Activated CD8-positive, alpha-beta T cell treated with anti-CD3 and anti-CD28 coated beads for 36 hours (primary cell): ENCODE measurements around the gene DLG5. TPM values are rescaled to one million over a fixed set of nuclear protein-coding genes. Genes with fewer than 3 reads are reported as not detected.

ENCODE experiments used
- ATAC-seq: fragments of 200-7000 bp; cut with Tn5 transposase; one replicate; pipeline ENCODE4 v1.10.0; 2021; ENCODE audit warnings: mild to moderate bottlenecking, moderate library complexity
- CTCF ChIA-PET: fragments of 350-600 bp; sonication (Branson Sonifier 250); formaldehyde crosslinking; loops from one replicate; lab custom pipeline; 2021; ENCODE audit warnings: antibody characterized with exemption; lab: Charles Lee
- POLR2A ChIA-PET: fragments of 350-600 bp; sonication (Branson Sonifier 250); formaldehyde crosslinking; loops from one replicate; lab custom pipeline; 2021; ENCODE audit warnings: antibody characterized with exemption; lab: Charles Lee
- DNase-seq: peaks from one replicate; pipeline ENCODE4 v3.0.0-alpha.2; 2020
- H3K27ac Mint-ChIP-seq: one replicate; pipeline ENCODE4 v1.8.0; 2021; ENCODE audit warnings: mild to moderate bottlenecking, mixed read lengths
- H3K27me3 Mint-ChIP-seq: one replicate; pipeline ENCODE4 v1.8.0; 2021; ENCODE audit warnings: mixed read lengths
- H3K36me3 Mint-ChIP-seq: one replicate; pipeline ENCODE4 v1.8.0; 2021; ENCODE audit warnings: low read depth, mixed read lengths
- H3K4me1 Mint-ChIP-seq: one replicate; pipeline ENCODE4 v1.8.0; 2021; ENCODE audit warnings: low read depth, mixed read lengths
- H3K4me3 Mint-ChIP-seq: one replicate; pipeline ENCODE4 v1.8.0; 2021; ENCODE audit warnings: mild to moderate bottlenecking, moderate library complexity, mixed read lengths
- H3K9me3 Mint-ChIP-seq: one replicate; pipeline ENCODE4 v1.8.0; 2021; ENCODE audit warnings: mixed read lengths
- intact Hi-C: fragments of 100-400 bp; cut with micrococcal nuclease; formaldehyde crosslinking; loops from one replicate; pipeline ENCODE4 v1.10.0; 2022
- total RNA-seq, 2 experiments: library from RNA; stranded (reverse); gene quantifications; one replicate each; pipeline ENCODE4 v1.2.3, GENCODE V29; 2021
- TF ChIP-seq, protein P1 (sequence below): fragments of 200-600 bp; IDR thresholded peaks from one replicate; pipeline ENCODE4 v1.8.0; 2022; ENCODE audit warnings: antibody characterized with exemption, mild to moderate bottlenecking

DLG5 gene, protein sequence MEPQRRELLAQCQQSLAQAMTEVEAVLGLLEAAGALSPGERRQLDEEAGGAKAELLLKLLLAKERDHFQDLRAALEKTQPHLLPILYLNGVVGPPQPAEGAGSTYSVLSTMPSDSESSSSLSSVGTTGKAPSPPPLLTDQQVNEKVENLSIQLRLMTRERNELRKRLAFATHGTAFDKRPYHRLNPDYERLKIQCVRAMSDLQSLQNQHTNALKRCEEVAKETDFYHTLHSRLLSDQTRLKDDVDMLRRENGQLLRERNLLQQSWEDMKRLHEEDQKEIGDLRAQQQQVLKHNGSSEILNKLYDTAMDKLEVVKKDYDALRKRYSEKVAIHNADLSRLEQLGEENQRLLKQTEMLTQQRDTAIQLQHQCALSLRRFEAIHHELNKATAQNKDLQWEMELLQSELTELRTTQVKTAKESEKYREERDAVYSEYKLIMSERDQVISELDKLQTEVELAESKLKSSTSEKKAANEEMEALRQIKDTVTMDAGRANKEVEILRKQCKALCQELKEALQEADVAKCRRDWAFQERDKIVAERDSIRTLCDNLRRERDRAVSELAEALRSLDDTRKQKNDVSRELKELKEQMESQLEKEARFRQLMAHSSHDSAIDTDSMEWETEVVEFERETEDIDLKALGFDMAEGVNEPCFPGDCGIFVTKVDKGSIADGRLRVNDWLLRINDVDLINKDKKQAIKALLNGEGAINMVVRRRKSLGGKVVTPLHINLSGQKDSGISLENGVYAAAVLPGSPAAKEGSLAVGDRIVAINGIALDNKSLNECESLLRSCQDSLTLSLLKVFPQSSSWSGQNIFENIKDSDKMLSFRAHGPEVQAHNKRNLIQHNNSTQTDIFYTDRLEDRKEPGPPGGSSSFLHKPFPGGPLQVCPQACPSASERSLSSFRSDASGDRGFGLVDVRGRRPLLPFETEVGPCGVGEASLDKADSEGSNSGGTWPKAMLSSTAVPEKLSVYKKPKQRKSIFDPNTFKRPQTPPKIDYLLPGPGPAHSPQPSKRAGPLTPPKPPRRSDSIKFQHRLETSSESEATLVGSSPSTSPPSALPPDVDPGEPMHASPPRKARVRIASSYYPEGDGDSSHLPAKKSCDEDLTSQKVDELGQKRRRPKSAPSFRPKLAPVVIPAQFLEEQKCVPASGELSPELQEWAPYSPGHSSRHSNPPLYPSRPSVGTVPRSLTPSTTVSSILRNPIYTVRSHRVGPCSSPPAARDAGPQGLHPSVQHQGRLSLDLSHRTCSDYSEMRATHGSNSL (N-terminal part only)
- 1 to 10 TPM; 2.7 to 4.8 TPM for total RNA-seq

DNA sequence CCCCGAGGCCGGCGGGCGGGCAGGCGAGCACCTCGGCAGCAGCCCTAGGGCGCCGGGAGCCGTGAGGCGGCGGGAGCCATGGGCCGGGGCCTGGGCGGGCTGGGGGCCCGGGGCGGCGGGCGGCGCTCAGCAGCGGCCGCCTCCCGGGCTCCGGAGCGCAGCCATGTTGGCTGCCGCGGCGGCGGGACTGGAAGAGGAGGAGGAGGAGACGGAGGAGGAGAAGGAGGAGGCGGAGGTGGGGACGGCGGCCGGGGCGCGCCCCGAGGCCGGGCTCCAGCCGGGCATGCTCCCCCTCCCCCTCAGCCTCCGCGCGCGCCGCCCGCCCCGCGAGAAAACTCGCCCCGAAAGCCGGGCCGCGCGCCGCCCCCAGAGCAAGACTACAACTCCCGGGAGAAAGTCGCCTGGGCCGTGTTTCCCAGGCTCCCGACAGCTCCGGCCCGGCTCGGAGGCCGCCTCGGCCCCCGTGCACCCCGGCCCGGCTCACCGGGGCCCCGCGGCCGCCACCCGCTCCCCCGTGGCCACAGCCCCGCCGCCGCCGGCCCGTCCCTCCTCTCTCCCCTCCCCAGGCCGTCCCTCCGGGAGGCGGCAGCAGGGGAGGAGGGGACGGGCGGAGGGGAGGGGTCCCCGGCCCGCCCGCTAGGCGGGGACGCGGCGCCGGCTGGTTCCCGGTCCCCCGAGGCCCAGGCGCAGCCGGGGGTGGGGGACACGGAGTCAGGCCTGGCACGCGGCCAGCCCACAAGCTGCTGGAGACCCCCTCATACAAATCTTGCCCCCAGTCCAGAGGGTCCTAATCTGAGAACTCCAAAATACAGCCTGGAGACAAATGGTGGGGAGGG, at the start of gene DLG5:
DLG5 (minus strand) TSS at position 190 of the 836 bp plus-strand sequence. CDS start 235 bp downstream, outside the sequence.
- DNase-seq, result peak; percentile 12
- intact Hi-C loops, result no loop called here
- Mint-ChIP-seq H3K4me3 (peak within 1 kb of the TSS; percentile 66), H3K27me3 (peaks cover 36% of the 10 kb centered on the region), H3K27ac (peak within 1 kb of the TSS; percentile 9), H3K4me1 (peaks cover 12% of the 10 kb centered on the region), H3K9me3 (no peaks in the 10 kb centered on the region), H3K36me3 (no peaks in the 10 kb centered on the region)
- CTCF ChIA-PET, result interaction anchor here (1.0 kb wide), 1 partner anchor 103 kb away, joined by 3 read pairs; the partner anchor contains the start of gene POLR3A
- ATAC-seq, result peak; percentile 60
- POLR2A ChIA-PET, result no interaction called here
- TF ChIP-seq, protein P1, sequence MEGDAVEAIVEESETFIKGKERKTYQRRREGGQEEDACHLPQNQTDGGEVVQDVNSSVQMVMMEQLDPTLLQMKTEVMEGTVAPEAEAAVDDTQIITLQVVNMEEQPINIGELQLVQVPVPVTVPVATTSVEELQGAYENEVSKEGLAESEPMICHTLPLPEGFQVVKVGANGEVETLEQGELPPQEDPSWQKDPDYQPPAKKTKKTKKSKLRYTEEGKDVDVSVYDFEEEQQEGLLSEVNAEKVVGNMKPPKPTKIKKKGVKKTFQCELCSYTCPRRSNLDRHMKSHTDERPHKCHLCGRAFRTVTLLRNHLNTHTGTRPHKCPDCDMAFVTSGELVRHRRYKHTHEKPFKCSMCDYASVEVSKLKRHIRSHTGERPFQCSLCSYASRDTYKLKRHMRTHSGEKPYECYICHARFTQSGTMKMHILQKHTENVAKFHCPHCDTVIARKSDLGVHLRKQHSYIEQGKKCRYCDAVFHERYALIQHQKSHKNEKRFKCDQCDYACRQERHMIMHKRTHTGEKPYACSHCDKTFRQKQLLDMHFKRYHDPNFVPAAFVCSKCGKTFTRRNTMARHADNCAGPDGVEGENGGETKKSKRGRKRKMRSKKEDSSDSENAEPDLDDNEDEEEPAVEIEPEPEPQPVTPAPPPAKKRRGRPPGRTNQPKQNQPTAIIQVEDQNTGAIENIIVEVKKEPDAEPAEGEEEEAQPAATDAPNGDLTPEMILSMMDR, result no peak

DNA sequence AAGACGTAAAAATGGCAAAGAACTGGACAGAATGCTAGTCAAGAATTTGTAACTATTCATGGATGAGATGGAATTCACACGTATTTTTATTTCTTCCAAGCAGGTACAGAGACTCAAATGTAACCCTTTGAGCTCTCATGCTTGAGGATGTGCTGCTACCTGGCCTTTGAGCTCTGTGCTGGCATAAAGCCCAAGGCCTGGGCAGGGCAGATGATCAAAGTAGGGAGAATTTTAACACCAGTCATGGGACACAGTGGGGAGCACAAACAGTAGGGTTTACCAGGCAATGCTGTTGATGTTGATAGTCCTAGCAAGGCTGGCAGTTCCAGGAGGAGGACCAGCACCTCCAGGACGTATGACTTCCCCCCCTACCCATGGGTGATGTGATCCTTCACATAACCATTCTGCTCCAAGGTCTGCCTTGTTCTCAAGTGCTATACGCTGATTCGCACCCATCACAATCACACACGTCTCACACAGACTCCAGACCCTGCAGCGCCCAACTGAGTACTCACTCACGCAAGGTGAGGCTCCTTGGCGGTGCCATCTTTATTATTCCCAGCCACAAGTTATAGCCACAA, 48.6 kb upstream of the DLG5 start:
- intact Hi-C loops, result no loop called here
- ChIA-PET CTCF (interaction anchor here (1.2 to 1.7 kb wide), 2 partner anchors 36 to 137 kb away, joined by 3 to 6 read pairs; no protein-coding TSS in a partner anchor), POLR2A (interaction anchor here (1.1 to 1.2 kb wide), 2 partner anchors 16 to 128 kb away, joined by 3 read pairs; no protein-coding TSS in a partner anchor)
- H3K27ac Mint-ChIP-seq, result no peak overlapping the region
- H3K27me3 Mint-ChIP-seq, result no peaks in the 10 kb centered on the region
- H3K4me3 Mint-ChIP-seq, result no peak overlapping the region
- H3K36me3 Mint-ChIP-seq, result peaks cover 20% of the 10 kb centered on the region
- TF ChIP-seq, protein P1, result no peak
- DNase-seq (no peak), ATAC-seq (no peak)
- H3K4me1 Mint-ChIP-seq, result peaks cover 13% of the 10 kb centered on the region
- no peaks in the 10 kb centered on the region for H3K9me3 Mint-ChIP-seq

DNA sequence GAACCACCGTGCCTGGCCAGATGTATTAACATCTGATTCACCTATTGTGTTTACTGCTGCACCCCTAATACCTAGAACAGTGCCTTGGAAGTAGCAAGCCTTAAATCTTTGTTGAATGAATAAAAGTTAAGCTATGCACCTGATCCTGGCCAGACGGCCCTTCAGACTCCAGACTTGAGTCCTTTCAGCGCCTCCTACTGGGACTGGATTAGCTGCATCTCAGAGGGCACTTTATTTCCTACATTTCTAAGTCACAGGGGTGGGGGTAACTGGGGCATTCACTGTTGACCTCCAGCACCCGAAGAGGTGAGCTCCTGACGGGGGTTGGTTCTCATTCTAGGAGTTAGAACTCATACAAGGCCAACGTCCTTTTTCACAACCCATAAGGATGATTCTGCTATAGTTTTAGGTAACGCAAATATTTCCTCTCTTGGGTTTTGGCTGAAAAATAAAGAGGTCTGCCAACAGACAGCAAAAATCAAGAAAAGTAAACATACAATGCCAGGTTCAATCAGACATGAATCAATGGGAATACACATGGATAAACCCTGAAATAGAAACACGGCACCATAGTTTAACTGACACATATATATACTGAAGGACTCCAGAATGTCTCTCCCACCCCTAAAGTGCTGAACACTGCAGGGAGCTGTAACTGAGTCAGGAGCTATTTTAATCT, 48.0 kb upstream of the DLG5 start:
- CTCF ChIA-PET, result interaction anchor here (0.6 to 1.7 kb wide), 3 partner anchors 35 to 136 kb away, joined by 3 to 6 read pairs (median 4); no protein-coding TSS in a partner anchor
- intact Hi-C loops, result no loop called here
- TF ChIP-seq, protein P1, result no peak
- H3K27ac Mint-ChIP-seq, result no peak overlapping the region
- DNase-seq, result peak; percentile 25
- H3K36me3 Mint-ChIP-seq, result peaks cover 14% of the 10 kb centered on the region
- H3K4me1 Mint-ChIP-seq, result peaks cover 13% of the 10 kb centered on the region
- H3K4me3 Mint-ChIP-seq, result no peak overlapping the region
- no peaks in the 10 kb centered on the region for H3K27me3 Mint-ChIP-seq
- POLR2A ChIA-PET, result interaction anchor here (1.1 to 1.2 kb wide), 2 partner anchors 17 to 127 kb away, joined by 3 read pairs; no protein-coding TSS in a partner anchor
- ATAC-seq, result no peak
- no peaks in the 10 kb centered on the region for H3K9me3 Mint-ChIP-seq
